ENCODE results near the gene CD28. TPM values are rescaled to one million over a fixed set of nuclear protein-coding genes. Genes with fewer than 3 reads are reported as not detected.

CD28 gene
- total and polyA plus RNA-seq, 7 donors: 0.01 to 0.71 (median 0.17) TPM

DNA sequence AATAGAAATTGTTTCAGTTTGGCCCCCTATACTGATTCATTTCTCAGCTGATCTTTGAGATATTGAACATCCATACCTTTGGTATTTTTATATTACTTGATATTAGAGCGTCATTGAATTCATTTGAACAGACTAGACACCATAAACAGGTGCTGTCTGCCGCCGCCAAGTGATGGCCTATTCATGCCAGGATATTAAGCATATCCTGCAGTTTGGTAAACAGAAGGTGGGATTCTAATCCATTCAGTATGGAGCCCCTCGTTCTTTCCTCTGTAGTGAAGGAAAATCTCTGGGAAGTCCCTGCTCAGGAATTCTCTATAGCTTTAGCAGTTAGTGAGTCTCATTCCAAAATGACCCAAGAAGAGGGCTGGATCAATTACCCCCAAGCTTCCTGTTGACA, 23.0 kb upstream of the CD28 start:
- intact Hi-C loops (cut with DNase I): loop anchor here in 1 of 2 donors (5.0 to 10.0 kb wide), 2 partner anchors 134 to 221 kb away; no protein-coding TSS in a partner anchor
- Histone ChIP-seq H3K4me1 (peaks cover 69% of the 10 kb centered on the region), H3K27me3 (ENCODE audit: insufficient read depth in 3 of 3, low read length in 2 of 3) (no peaks in the 10 kb centered on the region), H3K4me3 (no peak overlapping the region), H3K27ac (peak overlapping the region; percentile 78), H3K36me3 (ENCODE audit: insufficient read depth in 1 of 2, low read depth in 1 of 2) (no peaks in the 10 kb centered on the region), H3K9me3 (no peaks in the 10 kb centered on the region)
- no peak for ATAC-seq
- no peak for DNase-seq
- TF ChIP-seq, protein P1, sequence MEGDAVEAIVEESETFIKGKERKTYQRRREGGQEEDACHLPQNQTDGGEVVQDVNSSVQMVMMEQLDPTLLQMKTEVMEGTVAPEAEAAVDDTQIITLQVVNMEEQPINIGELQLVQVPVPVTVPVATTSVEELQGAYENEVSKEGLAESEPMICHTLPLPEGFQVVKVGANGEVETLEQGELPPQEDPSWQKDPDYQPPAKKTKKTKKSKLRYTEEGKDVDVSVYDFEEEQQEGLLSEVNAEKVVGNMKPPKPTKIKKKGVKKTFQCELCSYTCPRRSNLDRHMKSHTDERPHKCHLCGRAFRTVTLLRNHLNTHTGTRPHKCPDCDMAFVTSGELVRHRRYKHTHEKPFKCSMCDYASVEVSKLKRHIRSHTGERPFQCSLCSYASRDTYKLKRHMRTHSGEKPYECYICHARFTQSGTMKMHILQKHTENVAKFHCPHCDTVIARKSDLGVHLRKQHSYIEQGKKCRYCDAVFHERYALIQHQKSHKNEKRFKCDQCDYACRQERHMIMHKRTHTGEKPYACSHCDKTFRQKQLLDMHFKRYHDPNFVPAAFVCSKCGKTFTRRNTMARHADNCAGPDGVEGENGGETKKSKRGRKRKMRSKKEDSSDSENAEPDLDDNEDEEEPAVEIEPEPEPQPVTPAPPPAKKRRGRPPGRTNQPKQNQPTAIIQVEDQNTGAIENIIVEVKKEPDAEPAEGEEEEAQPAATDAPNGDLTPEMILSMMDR (IDR thresholded peaks at IDR 0.05): no peak
- WGBS, 3 donors: 24 to 54% (median 24%) methylated on average over 4 of the region's 4 CpGs

DNA sequence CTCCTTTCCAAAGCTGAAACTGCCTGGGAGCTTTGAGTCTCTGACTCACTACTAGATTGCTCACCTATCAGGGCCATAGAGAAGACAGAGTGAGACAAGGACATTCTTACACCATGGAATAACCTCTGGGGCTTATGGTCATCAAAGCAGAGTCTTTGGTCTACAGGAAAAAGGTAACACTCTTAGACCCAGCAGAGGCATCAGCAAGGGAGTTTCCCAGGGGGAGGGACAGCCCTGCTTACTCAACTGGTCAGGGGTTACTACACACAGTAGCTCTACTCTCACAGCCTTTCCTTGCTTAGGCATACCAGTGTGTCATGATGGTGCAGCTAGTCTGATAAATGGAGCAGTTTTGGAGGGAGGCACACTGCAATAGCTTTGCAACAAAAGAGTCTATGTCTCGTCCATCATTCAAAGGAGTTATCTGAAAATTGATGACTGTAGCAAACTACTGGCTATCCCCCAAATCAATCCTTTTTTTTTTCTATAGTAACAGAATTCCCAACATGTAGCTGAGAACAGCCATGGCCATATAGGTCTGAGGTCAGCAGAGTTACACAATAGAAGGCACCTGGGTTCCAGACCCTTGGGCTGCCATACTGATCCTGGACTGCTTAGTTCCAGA, 22.4 kb upstream of the CD28 start:
- TF ChIP-seq, protein P1 (IDR thresholded peaks at IDR 0.05): no peak
- Histone ChIP-seq H3K4me1 (peaks cover 76% of the 10 kb centered on the region), H3K27me3 (ENCODE audit: insufficient read depth in 3 of 3, low read length in 2 of 3) (no peaks in the 10 kb centered on the region), H3K9me3 (no peaks in the 10 kb centered on the region), H3K36me3 (ENCODE audit: insufficient read depth in 1 of 2, low read depth in 1 of 2) (no peaks in the 10 kb centered on the region), H3K27ac (peak overlapping the region; percentile 78), H3K4me3 (no peak overlapping the region)
- 93 to 96% (median 93%) methylated on average over 1 of the region's 1 CpG for WGBS, 3 donors
- peak in 1 of 2 donors; percentile 51 for DNase-seq
- intact Hi-C loops (cut with DNase I): loop anchor here in 1 of 2 donors (5.0 to 10.0 kb wide), 2 partner anchors 133 to 221 kb away; no protein-coding TSS in a partner anchor
- ATAC-seq: peak; percentile 62 to 79 (median 66)

- peak in 1 of 4 donors; percentile 17 for ATAC-seq
- H3K4me3 ChIP-seq: no peak overlapping the region
- no peaks in the 10 kb centered on the region for H3K9me3 ChIP-seq
- 36 to 51% (median 38%) methylated on average over 5 of the region's 5 CpGs for WGBS, 3 donors
- peaks cover 85% of the 10 kb centered on the region for H3K4me1 ChIP-seq
- TF ChIP-seq, protein P1 (IDR thresholded peaks at IDR 0.05): no peak
- peak overlapping the region; percentile 78 for H3K27ac ChIP-seq
- H3K36me3 ChIP-seq (ENCODE audit: insufficient read depth in 1 of 2, low read depth in 1 of 2): no peaks in the 10 kb centered on the region
- H3K27me3 ChIP-seq (ENCODE audit: insufficient read depth in 3 of 3, low read length in 2 of 3): no peaks in the 10 kb centered on the region
- intact Hi-C loops (cut with DNase I): loop anchor here in 1 of 2 donors (5.0 to 10.0 kb wide), 2 partner anchors 47 to 220 kb away; no protein-coding TSS in a partner anchor
- DNase-seq: no peak
These were observed 21.3 kb upstream of the CD28 start for GRCh38 chr2:203685081-203685621.

DNA sequence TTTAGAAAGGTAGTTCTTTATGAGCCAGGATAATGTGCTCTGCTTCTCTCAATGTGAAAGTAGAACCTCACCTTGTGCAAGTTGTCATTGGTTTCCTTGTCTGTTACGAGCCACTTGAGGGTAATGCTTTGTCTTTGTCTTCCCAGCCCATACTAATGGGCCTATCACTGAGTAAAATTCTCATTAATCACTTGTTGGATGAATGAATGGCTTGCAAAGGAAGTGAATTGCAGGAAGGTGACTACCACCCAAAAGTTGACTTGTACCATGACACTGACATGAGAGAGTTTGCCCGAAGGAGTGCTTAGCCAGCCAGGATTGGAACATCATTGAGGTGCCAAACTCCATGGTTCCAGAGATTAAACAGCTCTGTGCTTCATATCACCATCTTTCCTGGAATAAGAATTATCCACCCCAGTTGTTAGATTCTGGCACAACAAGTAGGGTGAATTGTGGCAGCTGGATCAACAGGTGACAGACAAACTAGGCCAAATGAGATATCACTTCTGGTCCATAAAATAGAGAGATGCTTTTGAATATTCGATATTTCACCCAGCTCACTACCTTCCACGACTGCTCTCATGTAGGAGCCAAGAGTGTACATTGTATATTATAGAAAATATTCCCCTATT, 20.5 kb upstream of the CD28 start:
- Histone ChIP-seq H3K4me3 (no peak overlapping the region), H3K4me1 (peaks cover 87% of the 10 kb centered on the region), H3K27me3 (ENCODE audit: insufficient read depth in 3 of 3, low read length in 2 of 3) (no peaks in the 10 kb centered on the region), H3K9me3 (no peaks in the 10 kb centered on the region), H3K36me3 (ENCODE audit: insufficient read depth in 1 of 2, low read depth in 1 of 2) (no peaks in the 10 kb centered on the region), H3K27ac (peak overlapping the region; percentile 78)
- intact Hi-C loops (cut with DNase I): loop anchor here in 1 of 2 donors (5.0 to 10.0 kb wide), 2 partner anchors 46 to 219 kb away; no protein-coding TSS in a partner anchor
- TF ChIP-seq, protein P1 (IDR thresholded peaks at IDR 0.05): no peak
- no peak for ATAC-seq
- 47 to 66% (median 57%) methylated on average over 4 of the region's 4 CpGs for WGBS, 3 donors
- no peak for DNase-seq

Data from psoas muscle (tissue), 8 donors.